ENCODE measurements around the gene CACFD1.
"Not testable (repeated sequence)": the region's sequence is repeated elsewhere in the genome, so short reads cannot be mapped to it uniquely, and the experiment has no call there.

Gene CACFD1

GRCh38 chr9:133441571-133441970 is 18.2 kb upstream of the CACFD1 start:
- no peak for DNase-seq

GRCh38 chr9:133443248-133443647 is 16.5 kb upstream of the CACFD1 start:
- no peak for DNase-seq

GRCh38 chr9:133443982-133444381 is 15.8 kb upstream of the CACFD1 start:
- DNase-seq = no peak

- no peak for DNase-seq
Measured at GRCh38 chr9:133445293-133445969, 14.3 kb upstream of the CACFD1 start.

- DNase-seq = no peak
Measured at GRCh38 chr9:133448487-133448972, 11.2 kb upstream of the CACFD1 start.

GRCh38 chr9:133449760-133450159 is 10.0 kb upstream of the CACFD1 start:
- DNase-seq = no peak

- DNase-seq = not testable (repeated sequence)
Measured at GRCh38 chr9:133451865-133452264, 7.9 kb upstream of the CACFD1 start.

- DNase-seq = no peak
Measured at GRCh38 chr9:133452562-133452961, 7.2 kb upstream of the CACFD1 start.

GRCh38 chr9:133453651-133454050 is 6.1 kb upstream of the CACFD1 start:
- no peak for DNase-seq

- DNase-seq = no peak
Measured at GRCh38 chr9:133454325-133454724, 5.5 kb upstream of the CACFD1 start.

- DNase-seq = no peak
Measured at GRCh38 chr9:133454943-133455673, 4.7 kb upstream of the CACFD1 start.

GRCh38 chr9:133455936-133456335 is 3.8 kb upstream of the CACFD1 start:
- DNase-seq = no peak

GRCh38 chr9:133456409-133456808 is 3.4 kb upstream of the CACFD1 start:
- no peak for DNase-seq

- DNase-seq = no peak
Measured at GRCh38 chr9:133457233-133457632, 2.5 kb upstream of the CACFD1 start.

GRCh38 chr9:133457748-133458147 is 2.0 kb upstream of the CACFD1 start:
- DNase-seq = no peak

- no peak for DNase-seq
Measured at GRCh38 chr9:133458643-133459312, 1.0 kb upstream of the CACFD1 start.

GRCh38 chr9:133460405-133461175 is 812 bp downstream of the CACFD1 start:
- peak; percentile 18 to 60 for DNase-seq

GRCh38 chr9:133461975-133462374 is 2.2 kb downstream of the CACFD1 start:
- DNase-seq = no peak

- no peak for DNase-seq
Measured at GRCh38 chr9:133463234-133463863, 3.6 kb downstream of the CACFD1 start.

GRCh38 chr9:133463864-133464615 is 4.3 kb downstream of the CACFD1 start:
- no peak for DNase-seq

GRCh38 chr9:133464638-133465037 is 4.9 kb downstream of the CACFD1 start:
- DNase-seq = no peak

- no peak for DNase-seq
Measured at GRCh38 chr9:133465984-133466383, 6.2 kb downstream of the CACFD1 start.
